Neutrophil (primary cell): ENCODE data around the gene SMYD2.
"Not testable (repeated sequence)": the region's sequence is repeated elsewhere in the genome, so short reads cannot be mapped to it uniquely, and the experiment has no call there.

Source experiments
- H3K27ac ChIP-seq: fragments of 200-600 bp; sonication (generic); 2 replicates; pipeline ENCODE4 v1.5.1; 2016; ENCODE audit warnings: mild to moderate bottlenecking, moderate library complexity
- H3K27me3 ChIP-seq: fragments of 200-600 bp; sonication (generic); 2 replicates; pipeline ENCODE4 v1.6.0; 2016; ENCODE audit warnings: mild to moderate bottlenecking
- H3K36me3 ChIP-seq: fragments of 200-600 bp; sonication (generic); 2 replicates; pipeline ENCODE4 v1.5.1; 2017
- H3K4me1 ChIP-seq, 2 experiments: fragments of 200-600 bp in 1 of 2; sonication (generic) in 1 of 2; 1 replicate in 1 of 2; 2 replicates in 1 of 2; pipeline versions ENCODE4 v1.5.1 to v1.6.1; 2013 to 2016; ENCODE audit warnings: low read depth in 1 of 2, low read length in 1 of 2, mild to moderate bottlenecking in 1 of 2, moderate library complexity in 1 of 2; ENCODE audit not compliant: control insufficient read depth in 1 of 2, insufficient read depth in 1 of 2
- H3K4me3 ChIP-seq, 2 experiments: fragments of 200-600 bp in 1 of 2; sonication (generic) in 1 of 2; 1 replicate in 1 of 2; 2 replicates in 1 of 2; pipeline ENCODE4 v1.5.1; 2013 to 2016; ENCODE audit warnings: low read depth in 1 of 2, low read length in 1 of 2, mild to moderate bottlenecking in 1 of 2, moderate library complexity in 1 of 2
- H3K9me3 ChIP-seq: fragments of 200-600 bp; sonication (generic); 2 replicates; pipeline ENCODE4 v1.5.1; 2016
- TF ChIP-seq, protein P1 (sequence below): fragments of 200-600 bp; sonication (generic); IDR thresholded peaks from 2 replicates; pipeline ENCODE4 v1.5.1; 2016; ENCODE audit warnings: antibody characterized with exemption

The SMYD2 gene

GRCh38 chr1:214272964-214273533 lies 7.9 kb upstream of the SMYD2 start:
- TF ChIP-seq, protein P1, sequence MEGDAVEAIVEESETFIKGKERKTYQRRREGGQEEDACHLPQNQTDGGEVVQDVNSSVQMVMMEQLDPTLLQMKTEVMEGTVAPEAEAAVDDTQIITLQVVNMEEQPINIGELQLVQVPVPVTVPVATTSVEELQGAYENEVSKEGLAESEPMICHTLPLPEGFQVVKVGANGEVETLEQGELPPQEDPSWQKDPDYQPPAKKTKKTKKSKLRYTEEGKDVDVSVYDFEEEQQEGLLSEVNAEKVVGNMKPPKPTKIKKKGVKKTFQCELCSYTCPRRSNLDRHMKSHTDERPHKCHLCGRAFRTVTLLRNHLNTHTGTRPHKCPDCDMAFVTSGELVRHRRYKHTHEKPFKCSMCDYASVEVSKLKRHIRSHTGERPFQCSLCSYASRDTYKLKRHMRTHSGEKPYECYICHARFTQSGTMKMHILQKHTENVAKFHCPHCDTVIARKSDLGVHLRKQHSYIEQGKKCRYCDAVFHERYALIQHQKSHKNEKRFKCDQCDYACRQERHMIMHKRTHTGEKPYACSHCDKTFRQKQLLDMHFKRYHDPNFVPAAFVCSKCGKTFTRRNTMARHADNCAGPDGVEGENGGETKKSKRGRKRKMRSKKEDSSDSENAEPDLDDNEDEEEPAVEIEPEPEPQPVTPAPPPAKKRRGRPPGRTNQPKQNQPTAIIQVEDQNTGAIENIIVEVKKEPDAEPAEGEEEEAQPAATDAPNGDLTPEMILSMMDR: no peak

GRCh38 chr1:214275700-214276099 lies 5.3 kb upstream of the SMYD2 start:
- not testable (repeated sequence) for H3K4me3 ChIP-seq, H3K36me3 ChIP-seq, H3K4me1 ChIP-seq, H3K27ac ChIP-seq, H3K9me3 ChIP-seq
- peaks cover 38% of the 10 kb centered on the region for H3K27me3 ChIP-seq

More at GRCh38 chr1:214272964-214273533, 7.9 kb upstream of the SMYD2 start:
- H3K36me3 ChIP-seq: no peaks in the 10 kb centered on the region
- H3K27ac ChIP-seq: no peak overlapping the region
- H3K9me3 ChIP-seq: no peaks in the 10 kb centered on the region
- peaks cover 60% of the 10 kb centered on the region for H3K27me3 ChIP-seq
- H3K4me3 ChIP-seq: no peak overlapping the region
- H3K4me1 ChIP-seq: no peaks in the 10 kb centered on the region

- Histone ChIP-seq H3K4me1 (peaks cover 8 to 10% of the 10 kb centered on the region in 2 experiments), H3K27me3 (peaks cover 27% of the 10 kb centered on the region), H3K4me3 (no peak overlapping the region), H3K9me3 (no peaks in the 10 kb centered on the region), H3K36me3 (no peaks in the 10 kb centered on the region), H3K27ac (no peak overlapping the region)
- TF ChIP-seq, protein P1: no peak
Measured at GRCh38 chr1:214276786-214277185, 4.2 kb upstream of the SMYD2 start.

- TF ChIP-seq, protein P1: no peak
- Histone ChIP-seq H3K4me1 (peaks cover 13 to 22% of the 10 kb centered on the region in 2 experiments), H3K4me3 (no peak overlapping the region), H3K27me3 (peaks cover 15% of the 10 kb centered on the region), H3K36me3 (no peaks in the 10 kb centered on the region), H3K27ac (no peak overlapping the region), H3K9me3 (no peaks in the 10 kb centered on the region)
Measured at GRCh38 chr1:214277704-214278635, 3.0 kb upstream of the SMYD2 start.

DNA sequence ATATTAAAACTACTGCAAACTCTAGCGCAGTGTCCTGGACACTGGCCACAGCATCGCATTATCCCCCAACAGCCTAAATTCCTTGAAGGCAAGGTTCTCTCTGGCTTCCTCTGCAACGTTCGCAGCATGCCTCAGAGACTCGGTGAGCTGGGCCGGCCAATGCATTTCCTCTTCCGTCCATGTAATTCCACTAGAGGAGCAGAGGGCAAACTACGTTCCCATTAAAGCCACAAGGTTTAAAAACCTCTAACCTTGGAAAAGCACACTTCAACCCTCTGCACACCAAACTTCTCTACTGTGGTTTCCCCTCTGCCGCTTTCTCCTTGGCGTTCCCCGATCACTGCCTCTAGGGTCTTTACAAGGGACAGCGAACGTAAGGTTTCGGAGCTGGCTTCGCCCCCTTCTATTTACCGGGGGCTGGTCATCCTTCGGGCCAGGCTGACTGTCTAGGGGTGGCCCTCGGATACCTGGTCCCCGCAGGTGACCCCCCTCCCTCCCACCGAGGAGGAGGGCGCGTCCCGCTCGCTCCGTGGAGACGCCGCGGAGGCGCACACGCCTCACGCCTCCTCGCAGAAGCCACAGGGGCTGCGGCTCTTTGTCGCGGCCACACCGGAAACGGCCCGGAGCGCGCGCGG lies 456 bp upstream of the SMYD2 start:
- TF ChIP-seq, protein P1: no peak
- H3K4me3 ChIP-seq: peak overlapping the region; percentile 69 to 71
- no peaks in the 10 kb centered on the region for H3K36me3 ChIP-seq
- H3K27ac ChIP-seq: peak overlapping the region; percentile 23
- H3K4me1 ChIP-seq: peaks cover 13 to 25% of the 10 kb centered on the region in 2 experiments
- peaks cover 4% of the 10 kb centered on the region for H3K27me3 ChIP-seq
- H3K9me3 ChIP-seq: no peaks in the 10 kb centered on the region
